Right atrium auricular region (tissue), 2 donors: ENCODE measurements around the gene SCART1. TPM values are rescaled to one million over a fixed set of nuclear protein-coding genes. Genes with fewer than 3 reads are reported as not detected.

ENCODE experiments used
- DNase-seq: peaks from one replicate; pipeline ENCODE4 v3.0.0-alpha.2; 2019; ENCODE audit warnings: low spot score
- H3K27ac ChIP-seq, 2 donors: fragments of 200-600 bp; sonication (generic); 1 replicate in 1 of 2; 2 replicates in 1 of 2; pipeline ENCODE4 v1.5.1; 2016 to 2019
- H3K27me3 ChIP-seq, 2 donors: fragments of 200-600 bp; sonication (generic); one replicate each; pipeline versions ENCODE4 v1.5.1 to v1.6.0; 2017 to 2019
- H3K36me3 ChIP-seq: fragments of 200-600 bp; sonication (generic); one replicate; pipeline ENCODE4 v1.5.1; 2016
- H3K4me1 ChIP-seq, 2 donors: fragments of 200-600 bp; sonication (generic); one replicate each; pipeline versions ENCODE4 v1.5.1 to v1.6.0; 2017 to 2019
- H3K4me3 ChIP-seq, 2 donors: fragments of 200-600 bp; sonication (generic); 1 replicate in 1 of 2; 2 replicates in 1 of 2; pipeline ENCODE4 v1.5.1; 2017 to 2019; ENCODE audit warnings: mild to moderate bottlenecking in 1 of 2, moderate library complexity in 1 of 2
- H3K9me3 ChIP-seq, 2 donors: fragments of 200-600 bp; sonication (generic); one replicate each; pipeline ENCODE4 v1.5.1; 2019
- total RNA-seq, 2 donors: library from RNA; depleted of rRNA; stranded (reverse); fragments of >200 nt; gene quantifications; one replicate each; pipeline ENCODE4 v1.1.0, GENCODE V29; 2016
- TF ChIP-seq, protein P1 (sequence below), 2 donors: fragments of 200-600 bp; sonication (generic); IDR thresholded peaks; one replicate each; pipeline ENCODE4 v1.5.1; 2019; ENCODE audit warnings: antibody characterized with exemption in 2 of 2

Gene SCART1
- total RNA-seq, 2 donors from 2014 or later, result 0.22 to 0.24 TPM

GRCh38 chr10:133445751-133446708 is 7.7 kb upstream of the SCART1 start:
- H3K9me3 ChIP-seq, result peaks cover 0 to 34% of the 10 kb centered on the region in 2 donors
- H3K4me3 ChIP-seq, result no peak overlapping the region
- H3K27ac ChIP-seq, result no peak overlapping the region
- H3K4me1 ChIP-seq, result no peaks in the 10 kb centered on the region
- TF ChIP-seq, protein P1, sequence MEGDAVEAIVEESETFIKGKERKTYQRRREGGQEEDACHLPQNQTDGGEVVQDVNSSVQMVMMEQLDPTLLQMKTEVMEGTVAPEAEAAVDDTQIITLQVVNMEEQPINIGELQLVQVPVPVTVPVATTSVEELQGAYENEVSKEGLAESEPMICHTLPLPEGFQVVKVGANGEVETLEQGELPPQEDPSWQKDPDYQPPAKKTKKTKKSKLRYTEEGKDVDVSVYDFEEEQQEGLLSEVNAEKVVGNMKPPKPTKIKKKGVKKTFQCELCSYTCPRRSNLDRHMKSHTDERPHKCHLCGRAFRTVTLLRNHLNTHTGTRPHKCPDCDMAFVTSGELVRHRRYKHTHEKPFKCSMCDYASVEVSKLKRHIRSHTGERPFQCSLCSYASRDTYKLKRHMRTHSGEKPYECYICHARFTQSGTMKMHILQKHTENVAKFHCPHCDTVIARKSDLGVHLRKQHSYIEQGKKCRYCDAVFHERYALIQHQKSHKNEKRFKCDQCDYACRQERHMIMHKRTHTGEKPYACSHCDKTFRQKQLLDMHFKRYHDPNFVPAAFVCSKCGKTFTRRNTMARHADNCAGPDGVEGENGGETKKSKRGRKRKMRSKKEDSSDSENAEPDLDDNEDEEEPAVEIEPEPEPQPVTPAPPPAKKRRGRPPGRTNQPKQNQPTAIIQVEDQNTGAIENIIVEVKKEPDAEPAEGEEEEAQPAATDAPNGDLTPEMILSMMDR (IDR thresholded peaks at IDR 0.05), result no peak
- peak; percentile 40 for DNase-seq
- no peaks in the 10 kb centered on the region for H3K36me3 ChIP-seq
- H3K27me3 ChIP-seq, result no peaks in the 10 kb centered on the region

DNA sequence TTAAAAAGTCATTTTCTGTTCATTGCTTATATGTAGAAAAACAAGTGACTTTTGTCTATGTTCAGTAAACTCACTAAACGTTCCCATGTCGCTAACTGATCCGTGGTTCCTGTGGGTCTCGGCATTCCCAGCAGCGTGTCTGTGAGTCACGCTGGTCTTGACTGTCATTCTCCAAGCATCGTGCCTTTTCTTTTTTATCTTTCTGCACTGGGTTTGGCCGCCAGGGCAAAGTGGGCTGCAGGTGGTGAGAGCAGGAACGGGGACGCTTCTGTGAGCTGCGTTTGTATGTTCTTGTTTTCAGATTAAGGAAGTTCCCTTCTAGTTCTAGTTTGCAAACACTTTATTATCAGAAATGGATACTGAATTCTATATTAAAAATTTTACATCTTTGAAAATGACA is 6.8 kb upstream of the SCART1 start:
- Histone ChIP-seq H3K36me3 (no peaks in the 10 kb centered on the region), H3K4me3 (no peak overlapping the region), H3K27me3 (no peaks in the 10 kb centered on the region), H3K9me3 (peaks cover 0 to 34% of the 10 kb centered on the region in 2 donors), H3K27ac (no peak overlapping the region), H3K4me1 (no peaks in the 10 kb centered on the region)
- TF ChIP-seq, protein P1 (IDR thresholded peaks at IDR 0.05), result no peak
- peak; percentile 40 for DNase-seq

- H3K4me3 ChIP-seq, result no peak overlapping the region
- no peak for DNase-seq
- peaks cover 0 to 34% of the 10 kb centered on the region in 2 donors for H3K9me3 ChIP-seq
- H3K4me1 ChIP-seq, result no peaks in the 10 kb centered on the region
- no peak overlapping the region for H3K27ac ChIP-seq
- TF ChIP-seq, protein P1 (IDR thresholded peaks at IDR 0.05), result no peak
- no peaks in the 10 kb centered on the region for H3K36me3 ChIP-seq
- no peaks in the 10 kb centered on the region for H3K27me3 ChIP-seq
Observed at GRCh38 chr10:133448120-133448519, 5.6 kb upstream of the SCART1 start.

GRCh38 chr10:133451346-133451745 is 2.4 kb upstream of the SCART1 start:
- Histone ChIP-seq H3K36me3 (no peaks in the 10 kb centered on the region), H3K27me3 (no peaks in the 10 kb centered on the region), H3K4me1 (no peaks in the 10 kb centered on the region), H3K27ac (no peak overlapping the region), H3K4me3 (no peak overlapping the region), H3K9me3 (peaks cover 0 to 32% of the 10 kb centered on the region in 2 donors)
- TF ChIP-seq, protein P1 (IDR thresholded peaks at IDR 0.05), result no peak
- no peak for DNase-seq

- DNase-seq, result peak; percentile 30
- Histone ChIP-seq H3K4me1 (no peaks in the 10 kb centered on the region), H3K9me3 (peaks cover 0 to 21% of the 10 kb centered on the region in 2 donors), H3K36me3 (no peaks in the 10 kb centered on the region), H3K27me3 (no peaks in the 10 kb centered on the region), H3K27ac (no peak overlapping the region), H3K4me3 (no peak overlapping the region)
- TF ChIP-seq, protein P1 (IDR thresholded peaks at IDR 0.05), result no peak
Observed at GRCh38 chr10:133452453-133452852, 1.3 kb upstream of the SCART1 start.
